ENCODE measurements around the gene KNDC1. TPM values are rescaled to one million over a fixed set of nuclear protein-coding genes. Genes with fewer than 3 reads are reported as not detected.
A peak's percentile ranks its signal among the peaks of the same experiment; 100 is the strongest.

Gene KNDC1
- total and polyA plus RNA-seq, 2 experiments from 2014 or later: 1.8 to 16.0 TPM

DNA sequence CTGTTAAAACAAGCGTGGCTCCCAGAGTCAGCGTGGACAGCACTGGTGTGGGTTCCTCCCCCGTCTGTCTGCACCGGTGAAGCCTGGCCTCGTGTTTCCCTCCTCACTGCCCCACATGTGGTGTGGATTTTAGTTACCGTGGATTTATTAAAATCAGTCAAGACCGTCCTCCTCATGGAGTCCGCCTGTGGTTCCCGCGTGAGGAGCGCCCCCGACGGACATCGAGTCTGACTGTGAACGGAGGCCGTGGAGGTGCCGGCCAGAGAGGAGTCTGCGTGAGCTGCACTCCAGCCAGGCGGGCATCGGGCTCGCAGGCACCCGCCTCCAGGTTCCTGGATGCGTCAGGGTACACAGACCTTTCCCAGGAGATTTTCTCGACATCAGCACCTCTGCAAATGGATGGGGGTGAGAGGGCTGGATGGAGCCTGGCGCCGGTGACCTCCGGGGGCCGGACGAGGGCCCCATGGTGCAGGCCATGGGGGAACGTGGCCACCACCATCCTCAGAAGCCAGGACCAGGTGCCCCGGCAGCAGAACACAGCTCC is 43.7 kb downstream of the KNDC1 start:
- Histone ChIP-seq H3K79me2 (replicated peaks; ENCODE audit: insufficient read depth) (no peaks in the 10 kb centered on the region), H3K9me2 (ENCODE audit: insufficient read depth) (peaks cover 1% of the 10 kb centered on the region; the same call in 1 of the 2 replicates), H3K27ac (ENCODE audit: low read depth) (no peak overlapping the region), H2AFZ (no peak overlapping the region), H3K27me3 (ENCODE audit: insufficient read depth) (no peaks in the 10 kb centered on the region), H3K36me3 (ENCODE audit: insufficient read depth) (no peaks in the 10 kb centered on the region), H3K4me2 (no peak overlapping the region), H4K20me1 (replicated peaks; ENCODE audit: insufficient read depth) (no peaks in the 10 kb centered on the region), H3F3A (replicated peaks; ENCODE audit: low read depth) (0 out of 2 replicates have a peak, but pooled peaks cover under 1% of the 10 kb centered on the region), H3K4me1 (ENCODE audit: insufficient read depth) (no peaks in the 10 kb centered on the region), H3K4me3 (no peak overlapping the region)
- TF ChIP-seq, protein P1, sequence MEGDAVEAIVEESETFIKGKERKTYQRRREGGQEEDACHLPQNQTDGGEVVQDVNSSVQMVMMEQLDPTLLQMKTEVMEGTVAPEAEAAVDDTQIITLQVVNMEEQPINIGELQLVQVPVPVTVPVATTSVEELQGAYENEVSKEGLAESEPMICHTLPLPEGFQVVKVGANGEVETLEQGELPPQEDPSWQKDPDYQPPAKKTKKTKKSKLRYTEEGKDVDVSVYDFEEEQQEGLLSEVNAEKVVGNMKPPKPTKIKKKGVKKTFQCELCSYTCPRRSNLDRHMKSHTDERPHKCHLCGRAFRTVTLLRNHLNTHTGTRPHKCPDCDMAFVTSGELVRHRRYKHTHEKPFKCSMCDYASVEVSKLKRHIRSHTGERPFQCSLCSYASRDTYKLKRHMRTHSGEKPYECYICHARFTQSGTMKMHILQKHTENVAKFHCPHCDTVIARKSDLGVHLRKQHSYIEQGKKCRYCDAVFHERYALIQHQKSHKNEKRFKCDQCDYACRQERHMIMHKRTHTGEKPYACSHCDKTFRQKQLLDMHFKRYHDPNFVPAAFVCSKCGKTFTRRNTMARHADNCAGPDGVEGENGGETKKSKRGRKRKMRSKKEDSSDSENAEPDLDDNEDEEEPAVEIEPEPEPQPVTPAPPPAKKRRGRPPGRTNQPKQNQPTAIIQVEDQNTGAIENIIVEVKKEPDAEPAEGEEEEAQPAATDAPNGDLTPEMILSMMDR (conservative IDR thresholded peaks at IDR 0.05; ENCODE audit: low read depth in 2 of 2): 0 out of 4 replicates have a peak, but pooled peaks of 1 of the 2 experiments have one; percentile 8
- TF ChIP-seq JUNB (IDR thresholded peaks at IDR 0.05; ENCODE audit: unreplicated experiment) (no peak), POLR2AphosphoS5 (IDR thresholded peaks at IDR 0.05; ENCODE audit: low read depth) (no peak), EZH2 (IDR thresholded peaks at IDR 0.05; ENCODE audit: low read depth, unreplicated experiment) (no peak)
- TF ChIP-seq, protein P2, sequence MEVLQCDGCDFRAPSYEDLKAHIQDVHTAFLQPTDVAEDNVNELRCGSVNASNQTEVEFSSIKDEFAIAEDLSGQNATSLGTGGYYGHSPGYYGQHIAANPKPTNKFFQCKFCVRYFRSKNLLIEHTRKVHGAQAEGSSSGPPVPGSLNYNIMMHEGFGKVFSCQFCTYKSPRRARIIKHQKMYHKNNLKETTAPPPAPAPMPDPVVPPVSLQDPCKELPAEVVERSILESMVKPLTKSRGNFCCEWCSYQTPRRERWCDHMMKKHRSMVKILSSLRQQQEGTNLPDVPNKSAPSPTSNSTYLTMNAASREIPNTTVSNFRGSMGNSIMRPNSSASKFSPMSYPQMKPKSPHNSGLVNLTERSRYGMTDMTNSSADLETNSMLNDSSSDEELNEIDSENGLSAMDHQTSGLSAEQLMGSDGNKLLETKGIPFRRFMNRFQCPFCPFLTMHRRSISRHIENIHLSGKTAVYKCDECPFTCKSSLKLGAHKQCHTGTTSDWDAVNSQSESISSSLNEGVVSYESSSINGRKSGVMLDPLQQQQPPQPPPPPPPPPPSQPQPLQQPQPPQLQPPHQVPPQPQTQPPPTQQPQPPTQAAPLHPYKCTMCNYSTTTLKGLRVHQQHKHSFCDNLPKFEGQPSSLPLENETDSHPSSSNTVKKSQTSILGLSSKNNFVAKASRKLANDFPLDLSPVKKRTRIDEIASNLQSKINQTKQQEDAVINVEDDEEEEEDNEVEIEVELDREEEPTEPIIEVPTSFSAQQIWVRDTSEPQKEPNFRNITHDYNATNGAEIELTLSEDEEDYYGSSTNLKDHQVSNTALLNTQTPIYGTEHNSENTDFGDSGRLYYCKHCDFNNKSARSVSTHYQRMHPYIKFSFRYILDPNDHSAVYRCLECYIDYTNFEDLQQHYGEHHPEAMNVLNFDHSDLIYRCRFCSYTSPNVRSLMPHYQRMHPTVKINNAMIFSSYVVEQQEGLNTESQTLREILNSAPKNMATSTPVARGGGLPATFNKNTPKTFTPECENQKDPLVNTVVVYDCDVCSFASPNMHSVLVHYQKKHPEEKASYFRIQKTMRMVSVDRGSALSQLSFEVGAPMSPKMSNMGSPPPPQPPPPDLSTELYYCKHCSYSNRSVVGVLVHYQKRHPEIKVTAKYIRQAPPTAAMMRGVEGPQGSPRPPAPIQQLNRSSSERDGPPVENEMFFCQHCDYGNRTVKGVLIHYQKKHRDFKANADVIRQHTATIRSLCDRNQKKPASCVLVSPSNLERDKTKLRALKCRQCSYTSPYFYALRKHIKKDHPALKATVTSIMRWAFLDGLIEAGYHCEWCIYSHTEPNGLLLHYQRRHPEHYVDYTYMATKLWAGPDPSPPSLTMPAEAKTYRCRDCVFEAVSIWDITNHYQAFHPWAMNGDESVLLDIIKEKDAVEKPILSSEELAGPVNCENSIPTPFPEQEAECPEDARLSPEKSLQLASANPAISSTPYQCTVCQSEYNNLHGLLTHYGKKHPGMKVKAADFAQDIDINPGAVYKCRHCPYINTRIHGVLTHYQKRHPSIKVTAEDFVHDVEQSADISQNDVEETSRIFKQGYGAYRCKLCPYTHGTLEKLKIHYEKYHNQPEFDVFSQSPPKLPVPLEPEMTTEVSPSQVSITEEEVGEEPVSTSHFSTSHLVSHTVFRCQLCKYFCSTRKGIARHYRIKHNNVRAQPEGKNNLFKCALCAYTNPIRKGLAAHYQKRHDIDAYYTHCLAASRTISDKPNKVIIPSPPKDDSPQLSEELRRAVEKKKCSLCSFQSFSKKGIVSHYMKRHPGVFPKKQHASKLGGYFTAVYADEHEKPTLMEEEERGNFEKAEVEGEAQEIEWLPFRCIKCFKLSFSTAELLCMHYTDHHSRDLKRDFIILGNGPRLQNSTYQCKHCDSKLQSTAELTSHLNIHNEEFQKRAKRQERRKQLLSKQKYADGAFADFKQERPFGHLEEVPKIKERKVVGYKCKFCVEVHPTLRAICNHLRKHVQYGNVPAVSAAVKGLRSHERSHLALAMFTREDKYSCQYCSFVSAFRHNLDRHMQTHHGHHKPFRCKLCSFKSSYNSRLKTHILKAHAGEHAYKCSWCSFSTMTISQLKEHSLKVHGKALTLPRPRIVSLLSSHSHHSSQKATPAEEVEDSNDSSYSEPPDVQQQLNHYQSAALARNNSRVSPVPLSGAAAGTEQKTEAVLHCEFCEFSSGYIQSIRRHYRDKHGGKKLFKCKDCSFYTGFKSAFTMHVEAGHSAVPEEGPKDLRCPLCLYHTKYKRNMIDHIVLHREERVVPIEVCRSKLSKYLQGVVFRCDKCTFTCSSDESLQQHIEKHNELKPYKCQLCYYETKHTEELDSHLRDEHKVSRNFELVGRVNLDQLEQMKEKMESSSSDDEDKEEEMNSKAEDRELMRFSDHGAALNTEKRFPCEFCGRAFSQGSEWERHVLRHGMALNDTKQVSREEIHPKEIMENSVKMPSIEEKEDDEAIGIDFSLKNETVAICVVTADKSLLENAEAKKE (CRISPR knock-in tag; IDR thresholded peaks at IDR 0.05): no peak
- TF ChIP-seq, protein P3, sequence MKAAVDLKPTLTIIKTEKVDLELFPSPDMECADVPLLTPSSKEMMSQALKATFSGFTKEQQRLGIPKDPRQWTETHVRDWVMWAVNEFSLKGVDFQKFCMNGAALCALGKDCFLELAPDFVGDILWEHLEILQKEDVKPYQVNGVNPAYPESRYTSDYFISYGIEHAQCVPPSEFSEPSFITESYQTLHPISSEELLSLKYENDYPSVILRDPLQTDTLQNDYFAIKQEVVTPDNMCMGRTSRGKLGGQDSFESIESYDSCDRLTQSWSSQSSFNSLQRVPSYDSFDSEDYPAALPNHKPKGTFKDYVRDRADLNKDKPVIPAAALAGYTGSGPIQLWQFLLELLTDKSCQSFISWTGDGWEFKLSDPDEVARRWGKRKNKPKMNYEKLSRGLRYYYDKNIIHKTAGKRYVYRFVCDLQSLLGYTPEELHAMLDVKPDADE (IDR thresholded peaks at IDR 0.05): no peak
- no peak overlapping the region for H3K27ac Mint-ChIP-seq
- DNase-seq (ENCODE audit: low spot score): no peak
- H3K36me3 Mint-ChIP-seq (ENCODE audit: low read depth): no peaks in the 10 kb centered on the region
- H3K9me3 Mint-ChIP-seq: no peaks in the 10 kb centered on the region
- no peak overlapping the region for H3K4me3 Mint-ChIP-seq
- H3K4me1 Mint-ChIP-seq: no peaks in the 10 kb centered on the region
- peaks cover 2% of the 10 kb centered on the region for H3K27me3 Mint-ChIP-seq (ENCODE audit: insufficient read depth, low read depth, poor library complexity)
- no peak for ATAC-seq

Data from GM23338 (cell line).